BJ (cell line): Measurements from ENCODE around the gene RERE. TPM values are rescaled to one million over a fixed set of nuclear protein-coding genes. Genes with fewer than 3 reads are reported as not detected.

Source experiments
- CTCF ChIA-PET: fragments of 350-600 bp; formaldehyde crosslinking; extraction: SDS; loops from one replicate; lab custom pipeline; 2021; ENCODE audit warnings: antibody characterized with exemption, inconsistent platforms; lab: Yijun Ruan, JAX
- POLR2A ChIA-PET: fragments of 300-600 bp; sonication (Branson Sonifier 250); formaldehyde crosslinking; extraction: SDS; loops from one replicate; lab custom pipeline; 2021; ENCODE audit warnings: antibody characterized with exemption; lab: Charles Lee
- DNase-seq: peaks from one replicate; pipeline ENCODE4 v3.0.0-alpha.2; 2011; ENCODE audit warnings: low read depth
- H3K27me3 ChIP-seq: 2 replicates; pipeline ENCODE4 v1.6.0; 2011; ENCODE audit warnings: low read length; ENCODE audit not compliant: control insufficient read depth, insufficient read depth
- H3K36me3 ChIP-seq: 2 replicates; pipeline ENCODE4 v1.5.1; 2011; ENCODE audit warnings: low read length; ENCODE audit not compliant: control insufficient read depth, insufficient read depth
- H3K4me3 ChIP-seq: 2 replicates; pipeline ENCODE4 v1.5.1; 2011; ENCODE audit warnings: low read depth, mild to moderate bottlenecking, control low read depth, low read length
- CTCF ChIP-seq: IDR thresholded peaks from 2 replicates; pipeline ENCODE4 v1.5.1; 2011; ENCODE audit warnings: low read depth, mild to moderate bottlenecking, control low read depth, inconsistent platforms, low read length, moderate library complexity; ENCODE audit not compliant: insufficient read depth
- polyA plus RNA-seq: library from polyadenylated mRNA; depleted of rRNA; stranded (reverse); fragments of >200 nt; gene quantifications from 2 replicates; pipeline ENCODE4 v1.2.3, GENCODE V29; 2011

Gene RERE
- polyA plus RNA-seq, 1 experiment = 3.8 TPM

DNA sequence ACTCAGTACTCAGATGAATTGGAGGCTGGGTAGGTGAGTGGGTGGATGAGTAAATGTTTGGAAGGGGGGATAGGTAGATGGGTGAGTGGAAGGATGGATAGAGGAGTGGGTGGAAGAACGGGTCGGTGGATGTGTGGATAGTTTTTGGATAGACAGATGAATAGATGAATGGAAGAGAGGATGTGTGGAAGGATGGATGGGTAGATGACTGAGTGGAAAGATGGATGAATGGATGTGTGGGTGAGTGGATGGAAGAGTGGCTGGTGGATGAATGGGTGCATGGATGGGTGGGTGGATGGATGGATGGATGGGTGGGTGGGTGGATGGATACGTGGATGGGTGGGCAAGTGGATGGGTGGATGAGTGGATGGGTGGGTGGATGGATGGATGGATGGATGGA, 495.8 kb downstream of the RERE start:
- ChIA-PET CTCF (no interaction called here), POLR2A (no interaction called here)
- DNase-seq = no peak
- no peak for TF ChIP-seq CTCF
- H3K27me3 ChIP-seq = no peaks in the 10 kb centered on the region
- H3K36me3 ChIP-seq = no peaks in the 10 kb centered on the region
- H3K4me3 ChIP-seq = no peak overlapping the region

DNA sequence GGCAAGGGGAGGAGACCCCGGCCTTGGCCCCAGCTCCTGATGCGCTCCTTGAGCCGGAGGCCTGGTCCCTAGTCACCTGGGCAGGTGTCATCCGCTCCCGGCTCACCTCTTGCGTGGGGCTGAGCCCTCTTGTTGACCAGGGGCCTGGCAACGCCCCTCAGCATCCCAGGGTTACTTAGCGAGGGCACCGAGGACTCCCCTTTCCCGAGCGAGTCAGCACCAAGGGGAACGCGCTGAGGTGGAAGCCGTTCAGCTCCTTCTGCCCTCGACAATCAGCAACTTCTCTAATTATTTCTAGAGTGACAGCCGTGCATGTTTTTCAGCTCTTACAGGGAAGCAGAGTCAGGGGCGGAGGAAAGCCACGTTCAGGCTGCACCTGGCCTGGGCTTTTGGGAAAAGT, 499.0 kb downstream of the RERE start:
- TF ChIP-seq CTCF = no peak
- ChIA-PET POLR2A (no interaction called here), CTCF (interaction anchor here (0.7 to 7.0 kb wide), 6 partner anchors 16 to 409 kb away, joined by 3 to 114 read pairs (median 3); no protein-coding TSS in a partner anchor)
- DNase-seq = no peak
- Histone ChIP-seq H3K4me3 (peak overlapping the region; percentile 73), H3K36me3 (no peaks in the 10 kb centered on the region), H3K27me3 (no peaks in the 10 kb centered on the region)

- POLR2A ChIA-PET = no interaction called here
- Histone ChIP-seq H3K27me3 (no peaks in the 10 kb centered on the region), H3K36me3 (no peaks in the 10 kb centered on the region), H3K4me3 (peak within 1 kb of the TSS; percentile 73)
- no peak for DNase-seq
- CTCF ChIA-PET = interaction anchor here (0.7 to 7.0 kb wide), 6 partner anchors 17 to 409 kb away, joined by 3 to 114 read pairs (median 3); no protein-coding TSS in a partner anchor
- TF ChIP-seq CTCF = peak; percentile 16; the same call in 1 of the 2 replicates
Observed at GRCh38 chr1:8317647-8318381, 499.6 kb downstream of the RERE start, which contains the start of gene SLC45A1. SLC45A1 (plus strand) TSS chr1:8318114; CDS start chr1:8324330, 6,216 bp downstream.

DNA sequence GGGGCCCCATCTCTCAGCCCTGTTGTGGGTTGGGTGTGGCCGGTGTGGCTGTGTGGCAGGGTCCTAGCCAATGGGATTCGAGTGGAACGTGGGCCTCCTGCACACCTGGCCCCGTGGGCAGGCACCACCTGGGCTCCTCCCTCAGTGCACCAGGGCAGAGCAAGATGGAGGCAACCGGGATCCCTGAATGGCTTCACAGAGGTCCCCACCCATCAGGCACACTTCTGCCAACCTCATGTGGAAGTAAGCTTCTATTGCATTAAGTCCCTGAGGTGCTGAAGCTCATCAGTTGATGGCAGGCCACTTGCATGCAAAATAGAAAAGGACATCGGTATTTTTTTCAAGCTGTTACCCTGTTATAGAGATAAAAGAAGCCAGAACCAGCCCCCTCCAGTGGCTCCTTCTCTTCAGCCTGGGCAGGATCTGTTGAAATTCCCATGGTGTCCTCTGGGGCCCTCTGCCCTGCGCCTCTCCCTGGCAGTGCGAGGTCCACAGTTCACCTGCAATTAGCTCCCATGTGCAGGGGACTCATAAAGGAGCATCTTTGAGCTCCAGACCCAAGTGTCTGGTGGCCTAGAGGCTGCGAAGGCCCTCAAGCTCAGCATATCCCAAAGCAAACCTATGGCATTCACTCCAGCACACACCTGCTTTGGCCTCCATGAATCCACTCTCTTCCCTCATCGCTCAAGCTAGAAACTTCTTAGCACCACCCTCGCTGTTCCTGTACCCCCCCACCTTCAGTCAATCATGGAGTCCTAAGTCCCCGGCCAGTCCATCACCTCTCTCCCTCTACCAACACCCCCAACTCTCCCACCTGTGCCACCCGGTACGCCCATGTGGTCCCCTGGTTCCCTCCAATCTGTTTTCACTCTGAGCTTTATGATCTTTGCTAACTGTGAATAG, 501.6 kb downstream of the RERE start:
- ChIA-PET CTCF (interaction anchor here (0.6 to 7.0 kb wide), 15 partner anchors 9 to 340 kb away, joined by 3 to 114 read pairs (median 7); partner anchors contain the start of gene ERRFI1), POLR2A (interaction anchor here (0.5 to 1.2 kb wide), 2 partner anchors 179 to 296 kb away, joined by 3 to 5 read pairs; no protein-coding TSS in a partner anchor)
- DNase-seq = no peak
- TF ChIP-seq CTCF = no peak
- no peaks in the 10 kb centered on the region for H3K27me3 ChIP-seq
- no peaks in the 10 kb centered on the region for H3K36me3 ChIP-seq
- H3K4me3 ChIP-seq = no peak overlapping the region
